IPS DF 4.7 (cell line): ENCODE results near the gene APLP2.
"Not testable (repeated sequence)": the region's sequence is repeated elsewhere in the genome, so short reads cannot be mapped to it uniquely, and the experiment has no call there.

Experiments used
- DNase-seq: peaks from one replicate; pipeline ENCODE4 v3.0.0-alpha.2; 2013; ENCODE audit warnings: low spot score; ENCODE audit errors: extremely low read depth

Gene APLP2

DNA sequence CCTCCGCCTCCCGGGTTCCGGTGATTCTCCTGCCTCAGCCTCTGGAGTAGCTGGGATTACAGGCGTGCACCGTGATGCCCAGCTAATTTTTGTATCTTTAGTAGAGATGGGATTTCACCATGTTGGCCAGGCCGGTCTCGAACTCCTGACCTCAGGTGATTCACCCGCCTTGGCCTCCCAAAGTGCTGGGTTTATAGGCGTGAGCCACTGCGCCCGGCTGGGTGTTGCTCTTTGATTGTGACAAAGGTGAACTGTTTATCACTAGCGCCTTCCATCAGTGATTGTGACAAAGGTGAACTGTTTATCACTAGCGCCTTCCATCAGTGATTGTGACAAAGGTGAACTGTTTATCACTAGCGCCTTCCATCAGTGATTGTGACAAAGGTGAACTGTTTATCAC lies 123.9 kb downstream of the APLP2 start:
- DNase-seq: not testable (repeated sequence)
